COLO668 (cell line): ENCODE results near the gene NPW.
"Not testable (repeated sequence)": the region's sequence is repeated elsewhere in the genome, so short reads cannot be mapped to it uniquely, and the experiment has no call there.

ENCODE experiments used
- DNase-seq: peaks from one replicate; lab custom pipeline; 2025; ENCODE audit not compliant: unreplicated experiment; lab: John Stamatoyannopoulos, UW

Gene NPW

DNA sequence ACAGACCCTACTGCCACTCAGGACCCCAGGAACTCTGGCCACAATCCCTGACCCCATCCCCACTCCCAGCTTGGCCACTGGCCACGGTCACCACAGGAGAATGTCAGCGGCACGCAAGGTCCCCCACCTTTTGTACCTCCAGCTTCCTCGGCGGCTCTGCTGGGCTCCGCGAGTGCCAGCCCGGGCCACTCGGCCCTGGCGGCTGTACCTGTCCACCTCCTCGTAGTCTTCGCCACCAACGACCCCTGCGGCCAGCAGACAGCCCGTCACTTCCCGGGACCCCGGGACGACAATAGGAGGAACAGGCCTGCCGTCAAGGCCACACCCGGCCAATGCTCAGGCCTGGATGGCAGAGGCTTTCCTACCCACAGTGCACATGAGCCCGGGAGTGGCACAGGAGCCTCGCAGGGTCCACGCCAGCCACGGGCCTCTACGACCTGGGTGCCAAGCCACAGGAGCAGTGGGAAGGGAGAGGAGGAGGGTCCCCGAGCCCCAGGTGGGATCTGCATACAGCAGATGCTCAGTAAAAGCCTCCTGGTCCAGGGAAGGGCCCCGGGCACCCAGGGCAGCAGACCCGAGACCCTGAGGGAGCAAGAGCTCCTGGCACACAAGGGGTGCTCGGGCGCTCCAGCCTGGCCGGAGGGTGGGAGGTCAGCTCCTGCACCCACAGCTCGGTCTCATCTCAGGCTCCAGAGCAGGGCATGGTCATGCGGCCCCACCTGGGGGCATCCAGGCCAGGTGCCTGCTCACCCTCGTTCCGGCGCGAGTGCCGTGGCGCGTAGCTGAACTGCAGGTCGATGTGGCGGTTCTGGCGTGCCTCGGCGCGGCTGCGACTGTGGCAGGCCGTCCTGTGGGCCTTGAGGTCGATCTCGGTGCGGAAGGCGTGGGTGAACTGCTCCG is 17.9 kb upstream of the NPW start:
- no peak for DNase-seq

DNA sequence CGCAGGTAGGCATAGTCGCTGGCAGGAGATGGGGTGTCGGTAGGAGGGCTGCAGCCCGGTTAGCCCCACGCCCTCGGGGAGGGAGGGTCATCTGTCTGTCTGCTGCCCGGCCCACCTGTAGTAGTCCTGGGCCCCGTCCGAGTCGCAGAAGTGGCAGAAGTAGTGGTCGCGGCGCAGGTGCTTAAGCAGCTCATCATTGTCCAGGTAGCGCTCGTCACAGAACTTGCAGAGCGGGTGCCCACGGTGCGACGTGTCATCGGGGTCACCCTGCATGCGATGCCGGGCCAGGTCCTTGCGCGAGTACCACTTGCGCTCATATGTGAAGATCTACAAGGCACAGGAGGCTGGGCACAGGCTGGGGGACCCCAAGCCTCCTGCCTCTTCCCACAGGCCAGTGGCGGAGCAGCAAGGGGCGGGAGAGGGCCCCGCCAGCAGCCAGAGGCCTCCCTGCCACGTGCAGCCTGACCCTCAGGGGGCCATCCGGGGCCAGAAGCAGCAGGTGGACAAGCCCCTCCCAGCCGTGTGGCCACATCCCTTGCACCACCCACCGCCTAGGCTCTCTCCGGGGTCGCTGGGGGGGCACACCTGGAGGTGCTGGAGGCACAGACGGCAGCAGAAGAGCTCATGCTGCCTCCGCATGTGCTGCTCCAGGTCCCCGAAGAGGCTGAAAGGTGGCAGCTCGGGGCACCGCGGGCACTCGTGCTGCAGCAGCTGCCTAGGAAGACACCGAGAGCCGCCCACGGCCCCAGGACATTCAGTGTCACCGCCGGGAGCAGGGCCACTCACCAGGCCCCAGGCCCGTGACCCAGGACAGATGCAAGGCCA is 17.0 kb upstream of the NPW start:
- no peak for DNase-seq

DNA sequence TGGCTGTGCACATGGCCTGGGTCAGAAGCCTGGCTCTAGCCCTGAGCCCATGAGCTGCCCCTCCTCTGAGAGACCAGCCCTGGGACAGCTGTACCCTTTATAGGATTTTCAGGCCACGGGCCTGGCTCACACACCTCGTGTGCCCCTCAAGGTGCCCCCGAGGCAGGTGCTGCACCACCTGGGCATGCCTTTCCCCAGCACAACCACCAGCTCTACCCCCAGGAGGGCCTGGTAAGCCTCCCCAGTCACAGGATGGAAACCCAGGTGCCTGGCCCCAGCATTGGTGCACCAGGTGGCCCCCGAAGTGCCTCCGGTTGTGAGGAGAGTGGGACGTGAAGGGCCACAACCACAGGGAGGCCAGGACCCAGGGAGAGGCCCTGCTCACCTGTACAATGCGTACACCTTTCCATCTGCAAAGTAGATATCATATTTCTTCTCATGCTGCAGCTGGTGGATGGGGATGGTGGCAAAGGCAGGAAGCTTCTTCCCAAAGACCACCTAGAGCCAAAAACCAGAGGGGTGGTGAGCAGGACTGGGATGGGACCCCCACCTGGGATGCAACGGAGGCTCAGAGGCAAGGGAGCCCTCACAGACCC is 16.3 kb upstream of the NPW start:
- DNase-seq: peak; percentile 30

DNA sequence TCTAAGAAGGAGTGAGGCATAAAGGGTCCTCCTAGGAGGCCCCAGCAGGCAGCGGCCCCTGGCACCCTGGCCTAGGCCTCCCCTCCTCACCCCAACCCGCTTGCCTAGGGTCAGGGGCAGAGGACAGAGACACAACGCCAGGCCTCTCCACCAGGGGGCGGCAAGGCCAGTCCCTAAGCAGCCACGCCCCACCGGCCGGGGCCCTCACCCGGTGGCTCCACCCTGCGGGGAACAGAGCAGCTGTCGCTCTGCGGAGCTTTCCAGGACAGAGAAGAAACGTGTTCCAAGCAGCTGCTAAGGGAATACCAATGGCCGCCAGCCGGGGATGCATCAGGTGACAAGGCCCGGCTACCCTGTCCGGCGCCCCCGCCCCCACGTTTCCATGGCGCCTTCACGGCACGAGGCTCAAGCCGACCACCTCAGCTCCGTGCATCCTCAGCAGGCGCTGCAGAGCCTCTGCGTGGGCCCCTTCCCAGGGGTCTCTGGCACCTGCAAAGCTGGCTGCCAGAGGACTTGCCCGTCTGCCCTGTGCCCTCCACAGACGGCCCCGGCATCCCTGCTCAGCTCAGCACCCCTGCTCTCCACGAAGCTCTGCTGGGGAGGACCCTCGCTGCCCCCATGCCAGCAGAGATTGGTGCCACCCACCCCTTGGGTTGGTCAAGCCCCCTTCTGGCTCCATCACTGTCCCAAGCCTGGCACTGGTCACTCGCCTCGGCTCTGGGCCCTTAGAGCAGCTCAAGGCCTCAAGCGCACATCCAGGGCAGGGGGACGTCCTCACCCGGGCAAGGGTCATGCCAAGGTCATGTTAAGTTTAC is 15.6 kb upstream of the NPW start:
- peak; percentile 98 for DNase-seq

DNA sequence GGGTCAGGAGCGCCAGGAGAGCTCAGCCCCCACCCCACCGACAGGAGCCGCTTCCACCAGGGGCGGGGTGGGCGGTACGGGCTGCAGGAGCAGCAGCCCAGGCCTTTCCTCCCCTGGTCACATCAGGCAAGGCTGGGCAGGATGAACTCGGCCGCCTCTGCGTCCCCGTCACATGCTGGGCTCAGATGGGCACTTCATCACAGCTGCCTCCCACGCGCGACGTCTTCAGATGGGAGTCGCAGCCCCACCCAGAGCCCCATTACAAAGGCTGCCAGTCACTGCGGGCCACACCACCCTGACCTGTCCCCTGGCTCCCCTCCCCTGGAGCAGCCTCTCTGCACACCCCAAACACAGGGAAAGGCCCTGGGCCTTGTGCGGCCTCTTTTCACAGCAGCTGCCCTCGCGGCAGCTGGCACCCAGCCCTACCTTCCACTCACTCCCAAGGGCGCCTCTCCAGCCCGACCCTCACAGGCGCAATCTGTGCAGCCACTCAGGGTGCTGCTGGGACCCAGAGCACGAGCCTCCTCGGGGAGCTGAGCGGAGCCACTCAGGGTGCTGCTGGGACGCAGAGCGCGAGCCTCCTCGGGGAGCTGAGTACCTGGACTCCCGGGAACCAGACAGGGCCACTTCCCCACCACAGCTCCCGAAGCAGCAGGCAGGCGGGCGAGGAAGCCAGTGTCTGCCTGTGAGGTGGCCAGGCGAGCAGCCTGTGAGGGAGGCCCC is 14.6 kb upstream of the NPW start:
- peak; percentile 57 for DNase-seq

DNA sequence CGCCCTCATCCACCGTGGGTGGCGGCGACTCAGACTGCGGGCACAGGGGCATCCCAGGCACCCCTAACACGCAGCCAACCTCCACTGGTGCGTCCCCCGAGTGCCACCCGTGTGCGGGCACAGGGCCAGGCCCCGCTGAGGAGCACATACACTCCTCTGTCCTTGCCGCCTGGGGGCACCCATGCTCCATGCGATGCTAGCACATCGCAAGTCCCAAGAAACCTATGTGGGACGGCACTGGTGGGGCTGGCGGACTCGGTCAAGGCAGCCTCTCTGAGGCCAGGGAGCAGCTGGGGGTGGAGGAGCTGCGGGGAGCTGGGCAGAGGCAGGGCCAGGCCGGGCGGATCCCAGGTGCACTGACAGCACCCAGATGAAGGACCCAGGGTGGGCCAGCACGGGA is 13.9 kb upstream of the NPW start:
- DNase-seq: peak; percentile 24

DNA sequence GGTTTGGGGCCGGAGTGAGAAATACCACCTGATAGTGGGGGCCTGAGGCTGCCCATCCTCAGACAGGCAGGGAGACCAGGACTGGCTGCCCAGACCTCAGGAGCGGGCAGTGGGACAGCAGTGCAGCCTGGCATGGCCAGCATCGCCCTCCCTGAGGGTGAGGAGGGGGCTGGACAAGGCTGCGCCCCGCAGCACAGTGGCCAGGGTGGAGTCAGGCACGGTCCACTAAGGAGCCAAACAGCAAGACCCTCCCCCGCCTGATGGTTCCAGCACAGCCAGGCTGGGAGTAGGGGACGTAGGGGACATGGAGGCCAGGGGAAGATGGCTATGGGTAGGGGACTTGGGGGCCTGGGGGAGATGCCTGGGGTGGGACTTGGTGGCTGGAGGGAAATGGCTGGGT is 13.3 kb upstream of the NPW start:
- no peak for DNase-seq

DNA sequence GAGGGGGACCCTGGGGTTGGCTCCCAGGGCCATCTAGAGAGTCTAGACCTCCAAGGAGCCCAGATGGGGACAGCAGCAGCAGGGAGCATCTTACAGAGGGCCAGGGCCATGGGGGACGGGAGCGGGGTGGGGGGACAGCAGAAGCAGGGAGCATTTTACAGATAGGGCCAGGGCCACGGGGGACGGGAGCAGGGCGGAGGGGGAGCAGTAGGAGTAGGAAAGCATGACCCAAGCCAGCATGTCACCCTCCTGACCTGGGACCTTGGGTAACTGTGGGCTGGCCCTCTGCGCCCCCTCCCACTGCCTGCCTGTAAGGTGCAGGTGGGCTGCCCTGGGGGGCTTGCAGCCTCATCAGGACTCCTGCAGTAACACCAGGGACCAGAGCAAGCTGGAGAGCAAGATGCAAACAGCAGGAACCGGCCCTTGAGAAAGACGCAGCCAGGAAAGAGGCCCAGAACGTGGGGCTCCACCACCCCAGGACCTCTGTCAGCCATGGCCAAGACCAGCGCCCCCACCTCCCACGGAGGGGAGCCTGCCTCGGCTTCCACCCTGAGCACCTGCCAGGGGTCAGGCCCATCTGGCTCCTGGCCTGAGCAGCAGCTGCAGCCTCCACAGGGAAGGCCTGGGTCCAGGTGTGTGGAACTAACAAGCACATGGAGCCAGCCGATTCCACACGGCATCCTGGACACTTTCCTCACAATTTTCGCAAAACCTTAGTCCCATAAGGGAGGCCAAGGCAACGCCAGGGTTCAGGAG is 12.3 kb upstream of the NPW start:
- peak; percentile 54 for DNase-seq

DNA sequence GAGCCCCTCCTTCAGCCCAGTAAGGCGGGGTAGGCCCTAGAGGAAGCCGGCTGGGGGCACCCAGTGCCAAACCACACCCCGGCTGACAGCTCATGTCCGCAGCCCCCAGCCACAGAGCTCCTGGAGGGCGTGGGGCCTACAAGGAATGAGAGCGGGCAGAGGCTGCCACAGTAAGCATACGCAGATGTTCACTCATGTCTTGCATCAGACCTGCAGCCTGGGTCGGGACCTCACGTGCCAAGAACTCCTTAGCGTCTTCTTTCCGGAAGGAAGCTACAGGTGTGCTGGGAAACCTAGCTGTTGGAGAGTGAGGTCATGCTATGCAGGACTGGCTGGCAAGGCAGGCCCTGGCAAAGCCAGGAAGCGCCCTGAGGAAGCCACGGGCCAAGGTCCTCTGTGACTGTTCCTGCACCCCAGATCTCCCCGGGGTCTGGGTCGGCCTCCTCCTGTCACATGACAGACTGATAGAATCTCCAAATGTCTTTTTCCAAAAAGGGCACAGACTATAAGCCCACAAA is 11.5 kb upstream of the NPW start:
- peak; percentile 65 for DNase-seq

DNA sequence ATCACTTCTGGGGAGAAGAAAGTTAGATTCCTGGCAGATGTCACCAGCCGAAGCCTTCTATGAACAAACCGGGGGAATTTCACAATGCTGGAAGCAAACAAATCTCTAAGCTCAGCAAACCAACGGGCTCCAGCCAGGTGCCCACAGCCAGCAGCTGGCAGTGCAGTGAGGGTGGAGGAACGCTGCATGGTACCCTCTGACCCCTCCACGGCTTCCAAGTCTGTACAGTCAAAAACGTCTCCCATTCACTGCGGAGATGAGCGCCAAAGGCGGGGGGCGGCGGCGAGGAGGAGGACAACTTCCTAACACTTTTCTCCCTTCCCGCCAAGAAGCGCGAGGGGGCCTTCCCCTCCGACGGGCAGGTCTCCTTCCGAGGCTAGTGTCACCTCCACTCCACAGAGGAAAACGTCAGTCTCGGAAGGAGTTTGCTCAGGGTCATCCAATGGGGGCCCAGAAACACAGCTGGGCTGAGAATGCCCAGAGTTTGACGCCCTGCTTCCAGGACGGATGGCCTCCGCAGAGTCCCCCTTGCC is 10.9 kb upstream of the NPW start:
- peak; percentile 49 for DNase-seq

DNA sequence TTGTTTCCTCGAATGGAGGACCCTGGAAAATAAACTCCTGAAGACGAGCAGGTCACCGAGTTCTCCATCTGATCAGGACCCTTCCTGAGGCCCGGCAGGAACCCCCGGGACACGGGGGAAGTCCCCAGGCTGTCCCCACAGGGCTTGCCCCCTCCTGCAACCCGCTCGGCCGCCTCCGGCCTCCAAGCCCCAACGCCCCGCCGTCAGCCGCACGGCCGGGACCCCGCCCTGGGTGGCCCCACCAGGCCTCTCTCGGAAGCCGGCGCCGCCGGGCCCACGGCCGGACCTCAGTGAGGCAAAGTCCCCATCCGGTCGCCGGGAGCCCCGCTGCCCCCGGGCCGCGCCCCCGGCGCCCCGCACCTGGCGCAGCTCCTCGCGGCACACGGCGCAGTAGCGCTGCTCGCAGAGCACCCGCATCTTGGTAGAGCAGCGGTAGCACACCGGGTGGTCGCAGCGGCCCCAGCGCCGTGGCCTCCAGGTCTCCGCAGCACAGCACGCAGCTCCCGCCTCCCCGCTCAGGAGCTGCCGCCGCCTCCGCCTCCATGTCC is 10.3 kb upstream of the NPW start:
- DNase-seq: peak; percentile 52

DNA sequence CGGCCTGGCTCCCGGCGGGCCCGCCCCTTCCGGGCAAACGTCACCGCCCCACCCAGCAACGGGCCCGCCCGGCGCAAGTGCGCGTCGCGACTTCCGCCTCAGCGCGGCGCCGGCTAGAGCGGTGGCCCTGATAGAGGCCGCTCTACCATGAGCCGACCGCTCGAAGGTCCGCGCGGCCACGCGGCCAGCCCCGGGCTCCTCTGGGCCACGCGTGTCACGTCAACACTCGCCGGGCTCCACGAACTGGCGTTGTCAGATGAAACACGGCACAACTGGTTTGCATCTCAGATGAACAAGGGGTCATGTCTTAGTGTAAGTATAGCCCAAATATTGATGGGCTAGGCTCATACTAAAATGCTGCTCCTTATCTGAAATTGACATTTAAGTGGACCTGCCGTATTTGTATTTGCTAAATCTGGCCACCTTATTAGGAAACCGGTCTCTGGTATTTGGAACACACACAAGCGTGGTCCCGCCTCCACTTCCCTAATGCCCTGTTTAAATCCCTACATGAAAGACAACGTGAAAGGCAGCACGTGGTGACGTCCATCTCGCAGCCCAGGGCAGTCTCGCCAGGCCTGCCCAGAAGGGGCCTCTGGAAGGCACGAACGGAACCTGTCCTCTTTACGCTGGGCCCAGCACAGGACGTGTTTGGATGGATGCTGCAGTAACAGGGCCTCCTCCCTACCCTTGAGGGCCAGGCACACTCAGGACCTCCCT is 9.6 kb upstream of the NPW start, which contains the start of gene ZNF598:
ZNF598 (minus strand) TSS at position 31 of the 720 bp plus-strand sequence.
- DNase-seq: peak; percentile 95

DNA sequence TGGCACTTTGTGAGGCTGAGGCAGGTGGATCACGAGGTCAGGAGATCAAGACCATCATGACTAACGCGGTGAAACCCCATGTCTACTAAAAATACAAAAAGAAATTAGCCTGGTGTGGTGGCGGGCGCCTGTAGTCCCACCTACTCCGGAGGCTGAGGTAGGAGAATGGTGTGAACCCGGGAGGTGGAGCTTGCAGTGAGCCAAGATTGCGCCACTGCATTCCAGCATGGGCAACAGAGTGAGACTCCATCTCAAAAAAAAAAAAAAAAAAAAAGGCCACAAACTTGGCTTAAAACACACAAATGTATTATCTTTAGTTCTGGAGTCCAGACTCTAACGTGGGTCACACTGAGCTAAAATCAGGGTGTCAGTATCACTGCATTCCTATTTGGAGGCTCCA is 7.9 kb upstream of the NPW start:
- not testable (repeated sequence) for DNase-seq

DNA sequence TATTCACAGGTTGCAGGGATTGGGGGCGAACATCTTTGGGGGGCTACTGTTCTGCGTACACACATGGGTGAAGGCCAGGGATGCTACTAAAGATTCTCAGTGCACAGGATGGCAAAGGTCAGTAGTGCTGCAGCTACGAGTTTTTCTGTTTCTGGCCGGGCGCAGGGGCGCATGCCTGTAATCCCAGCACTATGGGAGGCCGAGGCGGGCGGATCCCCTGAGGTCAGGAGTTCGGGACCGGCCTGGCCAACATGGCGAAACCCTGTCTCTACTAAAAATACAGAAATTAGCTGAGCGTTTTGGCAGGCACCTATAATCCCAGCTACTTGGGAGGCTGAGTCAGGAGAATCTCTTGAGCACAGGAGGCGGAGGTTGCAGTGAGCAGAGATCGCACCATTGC is 6.1 kb upstream of the NPW start:
- DNase-seq: no peak

DNA sequence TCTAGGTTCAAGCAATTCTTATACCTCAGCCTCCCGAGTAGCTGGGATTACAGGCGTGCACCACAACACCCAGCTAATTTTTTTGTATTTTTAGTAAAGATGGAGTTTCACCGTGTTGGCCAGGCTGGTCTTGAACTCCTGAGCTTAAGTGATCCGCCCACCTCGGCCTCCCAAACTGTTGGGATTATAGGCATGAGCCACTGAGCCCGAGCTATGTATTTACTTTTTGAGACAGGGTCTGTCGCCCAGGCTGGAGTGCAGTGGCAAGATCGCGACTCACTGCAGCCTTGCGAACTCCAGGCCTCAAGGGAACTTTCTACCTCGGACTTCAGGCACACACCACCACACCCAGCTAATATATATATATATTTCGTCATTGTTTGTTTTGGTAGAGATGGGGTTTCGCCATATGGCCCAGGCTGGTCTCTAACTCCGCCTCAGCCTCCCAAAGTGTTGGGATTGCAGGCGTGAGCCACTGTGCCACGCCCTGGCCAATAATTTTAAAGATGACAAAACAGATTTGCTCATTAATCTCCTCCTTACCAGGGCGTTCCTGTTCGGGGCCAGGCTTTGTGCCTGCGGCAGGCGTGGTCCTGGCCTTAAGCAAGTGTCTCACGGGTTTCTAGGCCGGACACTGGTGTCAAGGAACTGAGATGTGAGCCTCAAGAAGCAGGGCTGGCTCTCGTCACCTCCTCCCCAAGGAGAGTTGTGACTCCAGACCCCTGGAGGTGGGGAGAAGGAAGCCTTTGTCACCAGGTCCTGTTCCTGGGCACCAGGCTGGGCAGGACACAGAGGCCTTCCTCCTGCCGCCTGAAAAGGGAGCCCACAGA is 4.3 kb upstream of the NPW start:
- DNase-seq: peak; percentile 24

DNA sequence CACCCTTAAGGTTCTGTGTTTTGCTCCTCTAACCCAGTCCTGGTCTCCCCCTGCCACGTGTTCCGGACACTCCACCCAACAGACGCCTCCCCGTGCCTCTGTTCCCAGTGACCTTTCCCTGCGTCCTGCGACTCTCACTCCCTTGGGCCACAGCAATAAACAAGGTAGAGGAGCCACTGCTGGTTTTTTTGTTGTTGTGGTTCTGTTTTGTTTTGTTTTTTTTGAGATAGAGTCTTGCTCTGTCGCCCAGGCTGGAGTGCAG is 3.7 kb upstream of the NPW start:
- DNase-seq: no peak

DNA sequence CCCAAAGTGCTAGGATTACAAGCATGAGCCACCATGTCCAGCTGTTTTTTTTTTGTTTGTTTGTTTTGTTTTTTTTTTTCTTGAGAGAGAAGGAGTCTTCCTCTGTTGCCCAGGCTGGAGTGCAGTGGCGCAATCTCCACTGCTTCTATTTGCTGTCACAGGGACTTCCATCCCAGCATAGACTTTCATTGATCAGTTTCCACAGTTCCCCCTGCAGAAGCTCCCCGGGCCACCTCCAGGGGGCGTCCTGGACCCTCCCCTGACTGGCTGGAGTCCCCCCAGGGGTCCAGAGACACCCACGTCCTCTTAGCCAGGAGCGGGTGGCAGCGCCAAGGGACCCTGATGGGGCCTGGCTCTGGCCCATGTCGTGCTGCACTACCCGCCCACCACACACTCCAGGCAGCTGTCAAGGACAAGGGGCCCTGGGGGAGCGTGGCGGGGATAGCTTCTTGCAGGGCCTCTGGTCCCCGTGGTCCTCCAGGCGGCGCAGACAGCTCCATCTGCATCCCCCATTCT is 3.1 kb upstream of the NPW start:
- peak; percentile 10 for DNase-seq
